Stimulated activated CD8-positive, alpha-beta memory T cell treated with anti-CD3 and anti-CD28 coated beads, Interleukin-12 subunit alpha, Interleukin-12 subunit beta, amount 100 ng/mL, for 24 hours (primary cell): Measurements from ENCODE around the gene DAPK2.
"Not testable (repeated sequence)": the region's sequence is repeated elsewhere in the genome, so short reads cannot be mapped to it uniquely, and the experiment has no call there.

ENCODE experiments used
- DNase-seq: peaks from one replicate; pipeline ENCODE4 v3.0.0-alpha.2; 2020; ENCODE audit errors: extremely low read depth

Gene DAPK2

GRCh38 chr15:64053674-64054073 lies 7.4 kb upstream of the DAPK2 start:
- not testable (repeated sequence) for DNase-seq

GRCh38 chr15:64052925-64053491 lies 6.7 kb upstream of the DAPK2 start:
- no peak for DNase-seq

- DNase-seq = no peak
Measured at GRCh38 chr15:64051407-64052259, 5.3 kb upstream of the DAPK2 start.

DNA sequence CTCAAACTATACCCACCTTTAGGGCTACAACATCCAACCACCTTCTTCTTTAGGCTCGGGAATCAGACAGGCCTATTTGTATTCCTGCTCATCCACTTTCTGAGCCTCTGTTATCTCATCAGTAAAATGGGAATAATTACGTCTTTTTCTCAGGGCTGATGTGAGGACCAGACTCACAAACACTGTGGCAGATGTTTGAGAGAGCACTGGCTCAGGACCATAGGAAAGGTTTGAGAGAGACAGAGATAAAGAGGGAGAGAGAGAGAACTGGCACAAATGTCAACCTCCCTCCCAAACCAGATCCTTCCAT lies 4.8 kb upstream of the DAPK2 start:
- DNase-seq = no peak

DNA sequence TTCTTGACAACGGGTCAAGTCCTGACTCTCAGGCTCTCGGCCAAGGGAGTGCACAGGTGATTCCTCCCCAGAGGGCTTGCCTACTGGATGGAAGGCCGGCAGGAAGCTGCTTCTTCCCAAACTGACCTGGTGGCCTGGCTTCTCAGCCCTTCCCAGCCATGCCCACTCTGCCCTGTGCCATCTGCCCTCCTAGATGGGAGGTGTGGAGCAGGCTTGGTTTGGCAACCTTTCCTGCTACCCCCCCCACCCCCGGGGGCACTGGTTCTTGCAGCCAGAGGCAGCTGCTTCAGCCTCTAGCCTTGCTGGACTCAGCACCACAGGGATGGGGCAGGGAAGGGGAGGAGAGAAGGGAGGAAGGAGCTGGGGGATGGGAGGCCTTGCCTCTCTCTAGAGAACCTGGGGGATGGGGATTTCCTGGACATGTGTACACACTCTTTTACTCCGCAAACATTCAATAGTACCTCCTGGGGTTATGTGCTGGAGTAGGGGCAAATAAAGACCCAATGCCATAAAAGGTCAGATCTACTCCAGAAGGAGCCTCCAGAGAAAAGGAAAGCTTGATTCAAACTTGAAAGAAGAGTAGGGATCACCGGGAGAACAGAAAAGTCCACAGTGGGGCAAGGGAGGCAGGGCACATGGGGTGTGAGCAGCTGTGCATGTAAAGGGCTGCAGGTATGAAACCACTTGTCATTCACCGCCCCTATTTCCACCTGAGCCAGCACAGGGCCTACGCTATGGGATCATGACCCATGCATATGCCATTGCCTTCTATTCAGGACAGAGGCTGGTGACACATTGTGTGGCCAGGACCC lies 4.2 kb upstream of the DAPK2 start:
- no peak for DNase-seq

DNA sequence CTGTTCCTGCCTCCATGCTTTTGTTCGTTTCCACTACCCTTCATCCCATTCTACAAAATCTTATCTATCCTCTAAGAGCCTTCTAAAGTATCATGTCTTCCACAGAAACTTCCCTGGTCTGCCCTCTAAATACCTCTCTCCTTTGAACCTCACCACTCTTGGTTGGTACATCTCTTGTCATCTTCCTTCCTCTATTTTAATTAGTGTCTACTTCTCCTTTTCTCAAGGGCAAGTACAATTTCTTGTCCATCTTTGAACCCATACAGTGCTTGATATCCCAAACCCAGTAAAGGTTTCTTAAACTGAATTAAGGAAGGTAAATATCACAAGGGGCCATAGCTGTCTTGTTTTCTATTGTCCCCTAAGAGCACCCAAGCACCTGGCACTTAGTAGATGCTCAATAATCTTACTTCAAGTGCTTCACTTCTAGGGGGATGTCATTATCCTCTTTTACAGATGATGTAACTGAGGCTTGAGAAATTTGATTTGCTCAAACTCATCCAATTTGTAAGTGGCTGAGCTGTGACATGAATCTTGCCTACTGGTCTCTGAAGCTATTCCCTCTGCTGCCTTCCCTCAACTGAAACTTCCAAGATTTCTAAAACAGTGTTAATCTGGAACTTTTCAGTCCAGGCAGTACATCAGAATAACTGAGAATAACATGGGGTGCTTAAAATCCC lies 2.6 kb upstream of the DAPK2 start:
- no peak for DNase-seq

DNA sequence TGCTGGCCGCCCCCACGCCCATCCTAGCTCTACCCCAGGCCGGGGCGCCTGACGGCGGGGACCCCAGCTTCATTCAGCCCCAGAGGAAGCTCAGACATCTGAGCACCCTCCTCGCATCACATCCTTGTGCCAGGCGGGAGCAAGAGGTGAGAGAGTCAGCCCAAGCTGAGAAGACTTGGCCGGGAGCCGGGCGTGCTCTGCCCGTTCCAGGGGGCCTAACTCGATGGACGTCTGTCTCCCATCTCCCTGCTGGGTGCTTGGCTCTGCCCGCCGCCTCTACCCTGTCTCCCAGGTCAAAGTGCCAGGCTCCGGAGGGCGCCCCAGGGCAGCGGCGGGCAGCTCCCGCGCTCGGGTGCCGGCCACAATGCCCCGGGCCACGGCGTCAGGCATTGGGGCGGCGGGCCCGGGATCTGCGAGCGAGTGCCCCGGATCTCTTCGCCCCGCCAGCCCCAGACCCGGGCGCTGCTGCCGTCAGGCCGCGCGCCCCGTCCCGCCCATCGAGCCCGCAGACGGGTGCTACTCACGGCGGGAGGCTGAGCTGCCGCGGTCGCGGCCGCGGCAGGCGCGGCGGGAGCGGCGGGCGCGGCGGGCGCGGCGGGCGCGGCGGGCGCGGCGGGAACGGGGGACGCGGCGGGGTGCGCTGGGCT lies 388 bp downstream of the DAPK2 start:
- no peak for DNase-seq

GRCh38 chr15:64045101-64045435 lies 1.2 kb downstream of the DAPK2 start:
- DNase-seq = no peak

DNA sequence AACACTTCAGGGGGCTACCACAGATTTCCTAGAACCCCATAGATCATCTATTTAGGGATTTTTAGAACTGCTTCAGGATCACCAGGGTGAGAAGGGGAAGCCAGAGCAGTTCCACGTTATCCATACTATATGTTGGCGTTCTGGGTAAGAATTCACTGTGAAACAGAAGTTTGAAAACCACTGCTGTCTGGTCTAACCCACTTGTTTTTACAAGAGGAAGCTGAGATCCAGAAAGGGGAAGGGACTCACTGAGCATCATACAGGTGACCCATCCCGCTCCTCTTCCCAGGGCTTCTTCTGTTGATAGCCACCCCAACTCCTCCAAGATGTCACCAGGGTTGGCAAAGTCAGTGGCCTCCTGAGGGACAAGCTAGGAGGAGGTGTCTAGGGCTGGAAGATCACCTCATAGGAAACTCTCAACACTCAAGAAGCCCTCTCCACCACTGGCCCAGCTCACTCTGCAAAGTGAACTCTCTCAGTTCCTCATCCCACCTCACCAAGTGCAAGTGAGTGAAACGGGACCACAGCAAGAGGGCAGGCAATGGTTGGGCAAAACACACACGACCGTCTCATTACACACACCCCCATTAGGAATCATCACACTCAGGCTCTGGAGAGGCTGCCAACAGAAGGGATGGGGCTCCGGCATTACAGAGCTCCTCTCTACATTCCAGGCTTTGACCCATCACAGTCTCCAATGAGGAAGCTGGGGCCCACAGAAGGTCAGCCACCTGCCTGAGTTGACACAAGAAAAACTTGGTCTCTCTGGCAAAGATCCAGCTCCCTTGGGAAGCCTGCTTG lies 1.8 kb downstream of the DAPK2 start:
- no peak for DNase-seq

DNA sequence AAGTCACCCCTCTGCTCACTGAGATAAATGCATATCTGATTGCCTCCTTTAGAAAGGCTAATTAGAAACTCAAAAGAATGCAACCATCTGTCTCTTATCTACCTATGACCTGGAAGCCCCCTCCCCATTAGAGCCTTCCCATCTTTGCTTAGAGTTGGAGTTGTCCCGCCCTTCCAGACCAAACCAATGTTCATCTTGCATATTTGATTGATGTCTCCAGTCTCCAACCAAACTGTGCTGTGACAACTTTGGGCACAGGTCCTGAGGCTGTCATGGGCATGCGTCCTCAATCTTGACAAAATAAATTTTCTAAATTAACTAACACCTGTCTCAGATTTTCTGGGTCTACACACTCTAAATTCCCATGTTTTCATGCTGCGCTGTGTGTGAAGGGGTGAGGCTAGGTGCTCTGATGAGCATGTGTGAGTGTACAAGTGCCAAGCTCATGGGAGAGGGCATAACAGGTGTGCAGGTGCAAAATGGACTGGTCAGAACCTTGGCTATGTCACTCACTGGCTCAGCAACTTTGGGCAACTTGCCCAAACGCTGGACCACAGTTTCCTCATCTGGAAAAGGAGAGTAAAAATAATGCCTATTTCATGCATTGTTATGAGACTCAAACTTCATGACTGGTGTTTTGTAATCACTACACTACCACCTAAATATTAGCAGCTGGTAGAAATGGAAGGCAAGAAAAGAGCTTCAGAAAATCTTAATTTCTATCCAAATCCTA lies 7.2 kb downstream of the DAPK2 start:
- no peak for DNase-seq

- no peak for DNase-seq
Measured at GRCh38 chr15:64037966-64038365, 8.3 kb downstream of the DAPK2 start.

- no peak for DNase-seq
Measured at GRCh38 chr15:64037116-64037515, 9.2 kb downstream of the DAPK2 start.

GRCh38 chr15:64035525-64035924 lies 10.8 kb downstream of the DAPK2 start:
- DNase-seq = no peak

- no peak for DNase-seq
Measured at GRCh38 chr15:64034519-64034918, 11.8 kb downstream of the DAPK2 start.

DNA sequence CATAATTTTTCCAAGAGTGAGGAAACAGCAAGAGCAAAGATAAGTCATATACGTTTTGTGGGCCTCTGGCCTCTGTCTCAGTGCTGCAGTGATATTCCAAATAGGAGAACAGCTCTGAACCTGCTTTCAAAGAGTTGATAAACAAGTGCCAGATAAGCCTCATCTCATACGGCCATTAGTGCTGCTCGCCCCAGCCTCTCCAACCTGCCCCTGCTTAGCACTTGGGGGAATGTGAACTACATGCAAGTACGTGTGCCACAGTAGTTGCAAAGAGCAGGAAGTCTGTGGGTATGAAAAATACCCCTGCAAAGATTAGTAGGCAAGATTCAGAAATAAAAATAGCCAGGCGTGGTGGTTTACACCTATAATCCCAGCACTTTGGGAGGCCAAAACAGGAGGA lies 14.0 kb downstream of the DAPK2 start:
- no peak for DNase-seq

GRCh38 chr15:64030123-64030522 lies 16.2 kb downstream of the DAPK2 start:
- DNase-seq = no peak

GRCh38 chr15:64029633-64030032 lies 16.7 kb downstream of the DAPK2 start:
- no peak for DNase-seq

DNA sequence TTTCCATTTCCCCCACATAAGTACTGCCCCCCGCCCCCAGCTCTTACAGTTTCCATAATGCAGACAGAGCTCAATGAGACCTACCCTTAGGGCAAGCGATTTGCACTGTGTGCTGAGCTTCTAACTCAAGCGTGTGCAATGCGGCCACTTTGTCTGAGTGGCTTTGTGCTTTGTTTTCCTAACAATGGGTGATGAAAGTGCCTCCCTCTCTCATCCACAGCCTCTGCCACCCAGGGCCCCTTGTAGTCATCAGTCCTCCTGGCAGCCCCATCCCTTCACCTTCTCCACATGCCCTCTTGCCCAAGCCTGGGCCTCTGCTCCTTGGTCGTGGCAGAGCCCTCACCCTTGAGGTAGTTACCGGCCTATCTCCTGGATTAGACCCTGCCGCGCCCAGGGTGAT lies 17.2 kb downstream of the DAPK2 start:
- no peak for DNase-seq

GRCh38 chr15:64026591-64026990 lies 19.7 kb downstream of the DAPK2 start:
- no peak for DNase-seq
